ENCODE results near the gene MKRN2OS. TPM values are rescaled to one million over a fixed set of nuclear protein-coding genes. Genes with fewer than 3 reads are reported as not detected.

Gene MKRN2OS
- total RNA-seq, 1 donor from 2014 or later, result not detected

- no peak overlapping the region for H3K27ac Mint-ChIP-seq (ENCODE audit: unreplicated experiment)
- peaks cover 6% of the 10 kb centered on the region for H3K9me3 Mint-ChIP-seq (ENCODE audit: low read depth)
- no peak overlapping the region for H3K4me3 Mint-ChIP-seq (ENCODE audit: unreplicated experiment)
- DNase-seq (ENCODE audit: low spot score), result no peak
- TF ChIP-seq CTCF (IDR thresholded peaks at IDR 0.05), result no peak
- H3K27me3 Mint-ChIP-seq (ENCODE audit: low read depth), result no peaks in the 10 kb centered on the region
- H3K36me3 Mint-ChIP-seq (ENCODE audit: low read depth), result peaks cover 40% of the 10 kb centered on the region
- H3K4me1 Mint-ChIP-seq (ENCODE audit: low read depth), result peaks cover 38% of the 10 kb centered on the region
These were observed 23.4 kb upstream of the MKRN2OS start for GRCh38 chr3:12568747-12569146.

- Mint-ChIP-seq H3K9me3 (ENCODE audit: low read depth) (peaks cover 6% of the 10 kb centered on the region), H3K27me3 (ENCODE audit: low read depth) (no peaks in the 10 kb centered on the region), H3K4me1 (ENCODE audit: low read depth) (peaks cover 54% of the 10 kb centered on the region), H3K36me3 (ENCODE audit: low read depth) (peaks cover 30% of the 10 kb centered on the region), H3K27ac (ENCODE audit: unreplicated experiment) (no peak overlapping the region), H3K4me3 (ENCODE audit: unreplicated experiment) (no peak overlapping the region)
- TF ChIP-seq CTCF (IDR thresholded peaks at IDR 0.05), result no peak
- no peak for DNase-seq (ENCODE audit: low spot score)
These were observed 21.7 kb upstream of the MKRN2OS start for GRCh38 chr3:12566976-12567375.

GRCh38 chr3:12562451-12562850 is 17.2 kb upstream of the MKRN2OS start:
- Mint-ChIP-seq H3K4me1 (ENCODE audit: low read depth) (peaks cover 80% of the 10 kb centered on the region), H3K9me3 (ENCODE audit: low read depth) (peaks cover 6% of the 10 kb centered on the region), H3K27me3 (ENCODE audit: low read depth) (no peaks in the 10 kb centered on the region), H3K4me3 (ENCODE audit: unreplicated experiment) (no peak overlapping the region), H3K36me3 (ENCODE audit: low read depth) (peaks cover 9% of the 10 kb centered on the region), H3K27ac (ENCODE audit: unreplicated experiment) (peak overlapping the region; percentile 54)
- no peak for TF ChIP-seq CTCF (IDR thresholded peaks at IDR 0.05)
- no peak for DNase-seq (ENCODE audit: low spot score)

- Mint-ChIP-seq H3K27ac (ENCODE audit: unreplicated experiment) (no peak overlapping the region), H3K4me1 (ENCODE audit: low read depth) (peaks cover 78% of the 10 kb centered on the region), H3K9me3 (ENCODE audit: low read depth) (peaks cover 3% of the 10 kb centered on the region), H3K36me3 (ENCODE audit: low read depth) (peaks cover 6% of the 10 kb centered on the region), H3K4me3 (ENCODE audit: unreplicated experiment) (no peak overlapping the region), H3K27me3 (ENCODE audit: low read depth) (no peaks in the 10 kb centered on the region)
- TF ChIP-seq CTCF (IDR thresholded peaks at IDR 0.05), result no peak
- DNase-seq (ENCODE audit: low spot score), result no peak
These were observed 16.1 kb upstream of the MKRN2OS start for GRCh38 chr3:12561397-12561796.

- H3K27ac Mint-ChIP-seq (ENCODE audit: unreplicated experiment), result peak overlapping the region; percentile 33
- H3K4me1 Mint-ChIP-seq (ENCODE audit: low read depth), result peaks cover 82% of the 10 kb centered on the region
These were observed 15.3 kb upstream of the MKRN2OS start for GRCh38 chr3:12560505-12561190.

More at GRCh38 chr3:12560505-12561190, 15.3 kb upstream of the MKRN2OS start:
- Mint-ChIP-seq H3K36me3 (ENCODE audit: low read depth) (peaks cover 4% of the 10 kb centered on the region), H3K27me3 (ENCODE audit: low read depth) (no peaks in the 10 kb centered on the region), H3K4me3 (ENCODE audit: unreplicated experiment) (no peak overlapping the region), H3K9me3 (ENCODE audit: low read depth) (no peaks in the 10 kb centered on the region)
- DNase-seq (ENCODE audit: low spot score), result no peak
- TF ChIP-seq CTCF (IDR thresholded peaks at IDR 0.05), result no peak

Data from chondrocyte (in vitro differentiated cells).